Duodenal mucosa (tissue), 2 donors: Measurements from ENCODE around the gene PIK3CG.

Source experiments
- H3K27ac ChIP-seq: one replicate; pipeline ENCODE4 v1.7.0; 2013; ENCODE audit warnings: low read depth, low read length
- H3K27me3 ChIP-seq, 2 donors: one replicate each; pipeline ENCODE4 v1.7.0; 2013; ENCODE audit warnings: low read length in 2 of 2, control low read depth in 1 of 2; ENCODE audit not compliant: insufficient read depth in 2 of 2, control insufficient read depth in 1 of 2
- H3K36me3 ChIP-seq, 2 donors: one replicate each; pipeline ENCODE4 v1.7.0; 2013; ENCODE audit warnings: low read length in 2 of 2, control low read depth in 1 of 2; ENCODE audit not compliant: insufficient read depth in 2 of 2, control insufficient read depth in 1 of 2
- H3K4me1 ChIP-seq, 2 donors: one replicate each; pipeline ENCODE4 v1.7.0; 2013; ENCODE audit warnings: low read length in 2 of 2, control low read depth in 1 of 2; ENCODE audit not compliant: insufficient read depth in 2 of 2, control insufficient read depth in 1 of 2
- H3K4me3 ChIP-seq, 2 donors: one replicate each; pipeline ENCODE4 v1.7.0; 2013; ENCODE audit warnings: low read length in 2 of 2, low read depth in 1 of 2
- H3K9ac ChIP-seq, 2 donors: one replicate each; pipeline ENCODE4 v1.7.0; 2013; ENCODE audit warnings: low read length in 2 of 2, low read depth in 1 of 2
- H3K9me3 ChIP-seq, 2 donors: one replicate each; pipeline ENCODE4 v1.7.0; 2013; ENCODE audit warnings: low read length in 2 of 2, control low read depth in 1 of 2; ENCODE audit not compliant: control insufficient read depth in 1 of 2

PIK3CG gene

DNA sequence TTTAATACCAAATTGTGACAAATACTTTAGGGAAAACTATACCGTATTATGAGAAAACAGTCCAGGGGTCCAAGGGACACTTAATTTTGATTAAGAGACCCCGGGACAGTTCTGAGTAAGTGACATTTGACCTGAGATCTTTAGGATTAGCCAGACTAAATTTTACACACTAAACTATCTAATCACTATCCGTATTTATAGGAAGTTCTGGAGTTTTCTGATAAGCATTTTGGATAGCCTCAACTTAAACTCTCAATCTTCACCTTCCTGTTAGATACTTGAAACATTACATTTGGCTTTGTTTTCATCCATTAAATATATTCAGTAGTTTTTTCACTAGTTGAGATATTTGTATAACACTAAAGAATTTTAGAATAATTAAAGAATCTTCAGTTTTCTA lies 5.4 kb downstream of the PIK3CG start:
- Histone ChIP-seq H3K36me3 (peaks cover 0 to 11% of the 10 kb centered on the region in 2 donors), H3K27ac (no peak overlapping the region), H3K9me3 (no peaks in the 10 kb centered on the region), H3K27me3 (no peaks in the 10 kb centered on the region), H3K9ac (no peak overlapping the region), H3K4me3 (peak overlapping the region in 1 of 2 donors; percentile 17), H3K4me1 (peaks cover 8 to 15% of the 10 kb centered on the region in 2 donors)

DNA sequence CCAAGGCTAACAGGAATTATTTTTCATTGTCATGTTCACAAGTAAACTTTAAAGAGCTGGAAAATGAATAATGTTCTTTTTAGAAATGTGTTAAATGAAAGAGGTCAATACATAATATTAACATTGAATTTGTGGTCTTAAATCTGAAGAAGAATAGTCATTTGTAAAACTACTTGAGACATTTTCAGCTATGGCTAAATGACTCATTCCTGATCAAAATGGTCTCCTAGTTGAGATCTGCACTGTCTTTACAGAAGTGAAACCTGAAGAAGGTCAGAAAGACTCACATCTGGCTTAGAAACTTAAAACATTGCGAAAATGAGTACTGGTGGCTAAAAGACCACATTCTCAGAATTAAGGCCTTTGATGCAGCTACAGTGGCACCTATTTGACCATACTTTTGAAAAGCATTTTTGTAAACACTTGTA lies 5.9 kb downstream of the PIK3CG start:
- no peaks in the 10 kb centered on the region for H3K27me3 ChIP-seq
- peaks cover 0 to 11% of the 10 kb centered on the region in 2 donors for H3K36me3 ChIP-seq
- no peak overlapping the region for H3K27ac ChIP-seq
- H3K4me3 ChIP-seq: no peak overlapping the region
- H3K9ac ChIP-seq: no peak overlapping the region
- H3K4me1 ChIP-seq: peaks cover 8 to 15% of the 10 kb centered on the region in 2 donors
- no peaks in the 10 kb centered on the region for H3K9me3 ChIP-seq

- no peak overlapping the region for H3K27ac ChIP-seq
- H3K9ac ChIP-seq: peak overlapping the region in 1 of 2 donors; percentile 20
- peak overlapping the region in 1 of 2 donors; percentile 17 for H3K4me3 ChIP-seq
- peaks cover 0 to 11% of the 10 kb centered on the region in 2 donors for H3K36me3 ChIP-seq
- H3K27me3 ChIP-seq: no peaks in the 10 kb centered on the region
- no peaks in the 10 kb centered on the region for H3K9me3 ChIP-seq
- peaks cover 8 to 14% of the 10 kb centered on the region in 2 donors for H3K4me1 ChIP-seq
Measured at GRCh38 chr7:106871793-106872571, 6.9 kb downstream of the PIK3CG start.

GRCh38 chr7:106872763-106873162 lies 7.7 kb downstream of the PIK3CG start:
- H3K27ac ChIP-seq: no peak overlapping the region

DNA sequence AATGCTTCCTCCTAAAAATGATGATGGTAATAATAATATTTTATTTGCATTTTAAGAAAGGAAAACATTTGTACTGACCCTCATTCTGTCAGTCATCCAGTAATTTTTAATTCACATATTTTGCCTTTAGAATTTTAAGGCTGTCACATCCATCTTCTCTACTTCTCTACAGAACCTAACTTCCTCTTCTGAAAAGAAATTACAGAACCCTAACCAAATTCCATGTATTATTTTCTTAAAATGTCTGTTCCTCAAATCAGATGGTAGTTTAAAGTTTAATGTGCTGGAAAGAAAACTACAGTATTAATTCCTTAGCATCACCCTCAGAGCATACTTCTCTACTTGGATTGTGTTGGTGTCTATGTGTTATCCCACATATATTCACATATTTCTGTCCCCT lies 9.0 kb downstream of the PIK3CG start:
- no peaks in the 10 kb centered on the region for H3K9me3 ChIP-seq
- H3K4me1 ChIP-seq: peaks cover 2 to 8% of the 10 kb centered on the region in 2 donors
- H3K4me3 ChIP-seq: no peak overlapping the region
- H3K27ac ChIP-seq: no peak overlapping the region
- no peak overlapping the region for H3K9ac ChIP-seq
- no peaks in the 10 kb centered on the region for H3K27me3 ChIP-seq
- no peaks in the 10 kb centered on the region for H3K36me3 ChIP-seq

More at GRCh38 chr7:106872763-106873162, 7.7 kb downstream of the PIK3CG start:
- Histone ChIP-seq H3K9ac (no peak overlapping the region), H3K36me3 (peaks cover 0 to 11% of the 10 kb centered on the region in 2 donors), H3K27me3 (no peaks in the 10 kb centered on the region), H3K4me3 (no peak overlapping the region), H3K4me1 (peaks cover 8 to 9% of the 10 kb centered on the region in 2 donors), H3K9me3 (no peaks in the 10 kb centered on the region)

GRCh38 chr7:106875508-106875907 lies 10.4 kb downstream of the PIK3CG start:
- no peak overlapping the region for H3K9ac ChIP-seq
- H3K27ac ChIP-seq: no peak overlapping the region
- H3K9me3 ChIP-seq: no peaks in the 10 kb centered on the region
- H3K27me3 ChIP-seq: no peaks in the 10 kb centered on the region
- H3K4me3 ChIP-seq: no peak overlapping the region
- peaks cover 0 to 5% of the 10 kb centered on the region in 2 donors for H3K4me1 ChIP-seq
- H3K36me3 ChIP-seq: peaks cover 0 to 2% of the 10 kb centered on the region in 2 donors

DNA sequence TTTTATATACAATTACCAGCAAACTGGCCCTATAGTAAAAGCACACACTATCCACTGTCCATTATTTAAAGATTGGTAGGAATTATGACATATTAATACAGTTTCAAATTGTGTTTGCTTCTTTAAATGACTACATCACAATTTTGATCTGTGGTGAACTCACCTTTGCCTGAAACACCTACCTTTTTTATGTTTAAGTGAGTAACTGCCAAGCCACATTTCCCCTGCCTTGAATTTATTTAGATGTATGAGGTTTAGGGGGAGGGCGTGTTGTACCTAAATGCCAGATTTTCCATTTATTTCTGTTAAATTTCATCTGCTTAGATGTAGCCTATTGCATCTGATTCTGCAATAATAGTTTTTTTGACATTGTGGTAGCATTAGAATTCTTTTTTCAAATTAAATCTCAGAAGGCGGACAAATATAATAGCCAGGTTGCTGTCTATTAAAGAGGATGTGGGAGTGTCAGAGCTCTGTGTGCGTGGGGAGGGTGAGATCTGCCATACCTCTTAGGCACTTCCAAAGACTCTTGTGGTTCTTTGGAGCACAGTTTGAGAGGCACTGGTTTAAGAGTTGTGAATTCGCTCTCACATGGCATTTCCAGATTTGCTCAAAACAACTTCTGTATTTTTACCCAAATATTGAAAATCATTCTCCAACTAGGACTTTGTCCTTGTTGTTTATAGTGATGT lies 13.8 kb downstream of the PIK3CG start:
- H3K4me1 ChIP-seq: peaks cover 0 to 5% of the 10 kb centered on the region in 2 donors
- H3K9ac ChIP-seq: no peak overlapping the region
- no peak overlapping the region for H3K27ac ChIP-seq

DNA sequence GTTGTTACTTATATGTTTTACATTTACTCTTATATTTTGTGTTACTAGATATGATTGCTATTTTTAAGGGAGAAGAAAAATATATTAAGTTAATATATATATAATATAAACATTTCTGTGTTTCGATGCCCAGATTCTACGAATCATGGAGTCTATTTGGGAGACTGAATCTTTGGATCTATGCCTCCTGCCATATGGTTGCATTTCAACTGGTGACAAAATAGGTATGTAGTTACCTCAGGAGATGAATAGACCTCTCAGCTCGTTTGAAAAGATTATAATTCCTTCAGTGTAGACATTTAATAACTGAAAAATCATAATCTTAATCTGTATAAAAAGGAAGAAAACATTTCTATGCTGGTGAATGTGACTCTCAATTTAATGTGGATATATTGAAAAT lies 16.9 kb downstream of the PIK3CG start:
- peaks cover 2 to 12% of the 10 kb centered on the region in 2 donors for H3K36me3 ChIP-seq

More for the DNA sequence above, 13.8 kb downstream of the PIK3CG start:
- Histone ChIP-seq H3K4me3 (no peak overlapping the region), H3K27me3 (no peaks in the 10 kb centered on the region), H3K36me3 (peaks cover 2 to 12% of the 10 kb centered on the region in 2 donors), H3K9me3 (no peaks in the 10 kb centered on the region)

DNA sequence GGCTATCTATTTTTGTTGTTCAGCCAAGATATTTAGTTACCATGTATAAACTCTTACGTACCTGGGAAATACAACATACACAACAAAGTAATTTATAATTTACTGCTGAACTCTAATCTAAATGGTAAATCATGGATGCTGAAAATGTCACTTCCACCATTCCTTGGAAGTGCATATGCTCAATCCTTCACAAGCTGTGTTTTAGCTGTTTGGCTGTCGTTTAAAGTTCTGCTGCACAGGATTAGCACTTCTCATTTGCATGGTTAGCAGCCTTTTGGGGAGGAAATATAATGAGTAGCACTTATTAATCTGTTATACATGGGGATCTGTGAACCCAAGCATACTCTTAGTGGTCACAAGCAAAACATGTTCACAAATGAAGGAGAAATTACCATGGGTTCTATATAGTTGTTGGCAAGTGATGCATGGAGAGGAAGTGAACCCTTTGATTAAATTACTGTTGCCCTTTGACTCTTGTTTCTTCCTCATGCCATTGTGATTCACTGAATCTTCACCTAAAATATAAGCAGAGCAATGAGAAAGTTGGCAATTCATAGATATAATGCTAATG lies 18.5 kb downstream of the PIK3CG start:
- Histone ChIP-seq H3K27me3 (no peaks in the 10 kb centered on the region), H3K4me3 (no peak overlapping the region), H3K9ac (no peak overlapping the region), H3K27ac (no peak overlapping the region), H3K36me3 (peaks cover 5 to 12% of the 10 kb centered on the region in 2 donors), H3K9me3 (no peaks in the 10 kb centered on the region), H3K4me1 (no peaks in the 10 kb centered on the region)

More for the DNA sequence above, 16.9 kb downstream of the PIK3CG start:
- no peaks in the 10 kb centered on the region for H3K9me3 ChIP-seq
- H3K27ac ChIP-seq: no peak overlapping the region
- H3K27me3 ChIP-seq: no peaks in the 10 kb centered on the region
- no peak overlapping the region for H3K9ac ChIP-seq
- peaks cover 0 to 5% of the 10 kb centered on the region in 2 donors for H3K4me1 ChIP-seq
- no peak overlapping the region for H3K4me3 ChIP-seq

- Histone ChIP-seq H3K9me3 (no peaks in the 10 kb centered on the region), H3K9ac (no peak overlapping the region)
Measured at GRCh38 chr7:106885652-106886051, 20.6 kb downstream of the PIK3CG start.

More at GRCh38 chr7:106885652-106886051, 20.6 kb downstream of the PIK3CG start:
- H3K4me3 ChIP-seq: no peak overlapping the region
- no peaks in the 10 kb centered on the region for H3K27me3 ChIP-seq
- no peak overlapping the region for H3K27ac ChIP-seq
- H3K36me3 ChIP-seq: peaks cover 6 to 10% of the 10 kb centered on the region in 2 donors
- H3K4me1 ChIP-seq: no peaks in the 10 kb centered on the region
